Gastroesophageal sphincter (tissue), 4 donors: ENCODE measurements around the gene EIF1AX. TPM values are rescaled to one million over a fixed set of nuclear protein-coding genes. Genes with fewer than 3 reads are reported as not detected.

Experiments
- ATAC-seq: fragments of 150-250 bp; one replicate; pipeline ENCODE4 v1.9.1; 2016; ENCODE audit warnings: mild to moderate bottlenecking, moderate library complexity
- H3K27ac ChIP-seq, 4 donors: fragments of 200-600 bp; sonication (generic) in 3 of 4; 1 replicate in 3 of 4; 2 replicates in 1 of 4; pipeline ENCODE4 v1.5.1; 2016 to 2019
- H3K27me3 ChIP-seq: fragments of 200-600 bp; sonication (generic); one replicate; pipeline ENCODE4 v1.5.1; 2019
- H3K36me3 ChIP-seq, 2 donors: fragments of 200-600 bp; sonication (generic); one replicate each; pipeline ENCODE4 v1.5.1; 2019; ENCODE audit warnings: control low read depth in 1 of 2
- H3K4me1 ChIP-seq, 3 donors: fragments of 200-600 bp; sonication (generic); 1 replicate in 2 of 3; 2 replicates in 1 of 3; pipeline ENCODE4 v1.5.1; 2016 to 2019; ENCODE audit warnings: control low read depth in 2 of 3
- H3K4me3 ChIP-seq, 2 donors: fragments of 200-600 bp; sonication (generic); one replicate each; pipeline ENCODE4 v1.5.1; 2019; ENCODE audit warnings: mild to moderate bottlenecking in 1 of 2, moderate library complexity in 1 of 2
- H3K9me3 ChIP-seq, 3 donors: fragments of 200-600 bp; sonication (generic); one replicate each; pipeline ENCODE4 v1.5.1; 2017 to 2019; ENCODE audit warnings: control low read depth in 2 of 3
- EP300 ChIP-seq: sonication (generic); formaldehyde crosslinking; IDR thresholded peaks from one replicate; pipeline ENCODE4 v1.6.1; 2017; ENCODE audit warnings: antibody characterized with exemption, mild to moderate bottlenecking
- POLR2A ChIP-seq, 2 donors: fragments of 450-650 bp; IDR thresholded peaks; one replicate each; pipeline ENCODE4 v1.6.1; 2017; ENCODE audit warnings: antibody characterized with exemption in 2 of 2, mild to moderate bottlenecking in 2 of 2, moderate library complexity in 1 of 2
- POLR2AphosphoS5 ChIP-seq: sonication (generic); formaldehyde crosslinking; IDR thresholded peaks from one replicate; pipeline ENCODE4 v1.6.1; 2017; ENCODE audit warnings: antibody characterized with exemption
- WGBS, 2 donors: methylation state at CpG; one replicate each; pipeline ENCODE4 v1.1.5; 2018; ENCODE audit warnings: low coverage in 1 of 2; 5-methylcytosine and 5-hydroxymethylcytosine counted together
- total RNA-seq, 4 donors: library from RNA; depleted of rRNA; stranded (reverse); fragments of >200 nt; gene quantifications; one replicate each; pipeline ENCODE4 v1.1.0, GENCODE V29; 2016
- TF ChIP-seq, protein P1 (sequence below), 4 experiments: fragments of 200-600 bp in 2 of 4; fragments of 450-650 bp in 2 of 4; sonication (generic) in 1 of 4; IDR thresholded peaks; one replicate each; pipeline ENCODE4 v1.5.1; 2017 to 2019; ENCODE audit warnings: antibody characterized with exemption in 4 of 4, mild to moderate bottlenecking in 2 of 4, moderate library complexity in 2 of 4

EIF1AX gene
- total RNA-seq, 4 donors from 2014 or later: 52.0 to 70.4 (median 53.4) TPM

DNA sequence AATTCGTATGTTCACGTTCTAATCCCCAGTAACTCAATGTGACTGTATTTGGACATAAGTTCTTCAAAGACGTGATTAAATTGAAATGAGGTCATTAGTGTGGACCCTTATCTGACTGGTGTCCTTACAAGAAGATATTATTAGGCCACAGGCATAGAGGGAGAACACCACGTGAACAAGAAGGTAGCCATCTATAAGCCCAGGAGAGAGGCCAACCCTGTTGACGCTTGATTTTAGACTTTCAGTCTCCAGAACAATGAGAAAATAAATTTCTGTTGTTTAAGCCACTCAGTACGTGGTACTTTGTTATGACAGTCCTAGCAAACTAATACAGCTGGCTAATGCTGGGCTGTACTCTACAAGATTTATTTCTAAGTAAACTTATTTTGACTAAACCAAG lies 1.5 kb upstream of the EIF1AX start:
- Histone ChIP-seq H3K36me3 (no peaks in the 10 kb centered on the region), H3K4me1 (peaks cover 0 to 21% (median 20%) of the 10 kb centered on the region in 3 donors), H3K9me3 (no peaks in the 10 kb centered on the region), H3K27ac (peak overlapping the region in 2 of 4 donors; percentile 14 to 96), H3K27me3 (no peaks in the 10 kb centered on the region), H3K4me3 (no peak overlapping the region)
- ATAC-seq: no peak
- 39 to 65% methylated on average over 3 to 4 of the region's 6 CpGs for WGBS, 2 donors
- TF ChIP-seq POLR2AphosphoS5: no peak
- TF ChIP-seq EP300: no peak
- TF ChIP-seq POLR2A (IDR thresholded peaks at IDR 0.05): no peak
- TF ChIP-seq, protein P1, sequence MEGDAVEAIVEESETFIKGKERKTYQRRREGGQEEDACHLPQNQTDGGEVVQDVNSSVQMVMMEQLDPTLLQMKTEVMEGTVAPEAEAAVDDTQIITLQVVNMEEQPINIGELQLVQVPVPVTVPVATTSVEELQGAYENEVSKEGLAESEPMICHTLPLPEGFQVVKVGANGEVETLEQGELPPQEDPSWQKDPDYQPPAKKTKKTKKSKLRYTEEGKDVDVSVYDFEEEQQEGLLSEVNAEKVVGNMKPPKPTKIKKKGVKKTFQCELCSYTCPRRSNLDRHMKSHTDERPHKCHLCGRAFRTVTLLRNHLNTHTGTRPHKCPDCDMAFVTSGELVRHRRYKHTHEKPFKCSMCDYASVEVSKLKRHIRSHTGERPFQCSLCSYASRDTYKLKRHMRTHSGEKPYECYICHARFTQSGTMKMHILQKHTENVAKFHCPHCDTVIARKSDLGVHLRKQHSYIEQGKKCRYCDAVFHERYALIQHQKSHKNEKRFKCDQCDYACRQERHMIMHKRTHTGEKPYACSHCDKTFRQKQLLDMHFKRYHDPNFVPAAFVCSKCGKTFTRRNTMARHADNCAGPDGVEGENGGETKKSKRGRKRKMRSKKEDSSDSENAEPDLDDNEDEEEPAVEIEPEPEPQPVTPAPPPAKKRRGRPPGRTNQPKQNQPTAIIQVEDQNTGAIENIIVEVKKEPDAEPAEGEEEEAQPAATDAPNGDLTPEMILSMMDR (IDR thresholded peaks at IDR 0.05): no peak

DNA sequence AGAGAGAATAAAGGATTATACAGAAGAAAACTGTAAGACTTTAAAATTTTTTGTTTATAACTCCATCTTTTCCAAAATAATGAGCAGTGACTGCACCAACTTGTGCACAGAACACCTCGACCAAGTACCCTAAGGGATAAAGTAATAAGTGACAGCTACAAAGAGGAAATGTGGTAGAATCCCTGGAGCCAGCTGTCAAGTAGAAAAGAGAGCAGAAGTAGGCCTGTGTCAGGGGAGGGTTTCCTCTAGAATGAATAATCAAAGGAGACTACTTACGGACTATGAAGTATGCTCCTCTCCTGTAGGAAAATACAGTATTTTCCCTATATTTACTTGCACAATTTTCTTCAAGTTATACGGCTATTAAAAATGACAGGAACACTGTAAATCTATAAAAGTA lies 1.2 kb downstream of the EIF1AX start:
- Histone ChIP-seq H3K27me3 (no peaks in the 10 kb centered on the region), H3K4me3 (peak overlapping the region; percentile 73), H3K9me3 (no peaks in the 10 kb centered on the region), H3K4me1 (peaks cover 0 to 21% (median 20%) of the 10 kb centered on the region in 3 donors), H3K27ac (peak overlapping the region in 2 of 4 donors; percentile 4 to 96), H3K36me3 (peaks cover 0 to 22% of the 10 kb centered on the region in 2 donors)
- 0 to 18% methylated on average over 2 to 3 of the region's 3 CpGs for WGBS, 2 donors
- ATAC-seq: no peak
- TF ChIP-seq POLR2AphosphoS5: no peak
- no peak for TF ChIP-seq EP300
- no peak for TF ChIP-seq POLR2A (IDR thresholded peaks at IDR 0.05)
- TF ChIP-seq, protein P1 (IDR thresholded peaks at IDR 0.05): no peak

DNA sequence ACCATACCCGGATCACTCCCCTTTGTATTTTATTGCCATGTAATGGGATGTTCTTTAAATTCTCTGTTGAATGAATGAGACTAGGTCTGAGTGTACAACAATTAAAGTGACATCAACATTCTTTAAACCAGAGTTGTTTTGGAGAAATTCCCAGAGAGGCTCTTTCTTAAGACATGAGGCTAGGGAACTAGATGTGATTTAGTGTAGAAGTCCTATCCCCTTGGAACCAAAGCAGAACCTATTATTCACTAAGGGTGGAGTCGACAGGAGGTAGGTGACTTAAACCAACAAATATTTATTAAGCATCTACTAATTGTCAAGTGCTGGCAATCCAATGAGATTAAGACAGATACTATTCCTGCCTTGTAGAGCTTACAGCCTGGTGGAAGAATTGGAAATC lies 1.7 kb downstream of the EIF1AX start:
- 23 to 43% methylated on average over 1 to 2 of the region's 2 CpGs for WGBS, 2 donors
- TF ChIP-seq POLR2AphosphoS5 (no peak), EP300 (no peak), POLR2A (IDR thresholded peaks at IDR 0.05) (no peak)
- TF ChIP-seq, protein P1 (IDR thresholded peaks at IDR 0.05): no peak
- peak overlapping the region in 1 of 4 donors; percentile 96 for H3K27ac ChIP-seq

DNA sequence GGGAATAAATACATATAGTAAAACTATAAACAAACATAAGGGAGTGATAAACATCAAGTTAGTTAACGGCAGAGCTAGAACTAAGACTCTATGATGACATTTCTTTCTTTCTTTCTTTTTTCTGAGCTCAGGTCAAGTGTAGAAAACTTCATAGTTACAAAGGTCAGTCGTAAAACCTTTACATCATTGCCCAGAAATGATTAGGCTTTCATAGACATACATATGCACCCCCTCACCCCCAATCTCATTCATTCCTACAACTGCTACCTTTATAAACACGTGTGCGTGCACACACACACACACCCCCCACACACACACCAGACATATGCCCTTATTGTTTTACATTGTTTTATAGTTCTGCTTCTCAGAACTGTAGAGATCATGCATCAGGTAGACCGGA lies 5.7 kb downstream of the EIF1AX start:
- H3K4me3 ChIP-seq: no peak overlapping the region
- H3K27ac ChIP-seq: no peak overlapping the region
- H3K36me3 ChIP-seq: peaks cover 0 to 65% of the 10 kb centered on the region in 2 donors
- H3K4me1 ChIP-seq: peaks cover 0 to 21% (median 15%) of the 10 kb centered on the region in 3 donors
- no peak for ATAC-seq
- H3K9me3 ChIP-seq: no peaks in the 10 kb centered on the region
- no peaks in the 10 kb centered on the region for H3K27me3 ChIP-seq
- no peak for TF ChIP-seq EP300
- TF ChIP-seq, protein P1 (IDR thresholded peaks at IDR 0.05): no peak
- TF ChIP-seq POLR2AphosphoS5: no peak
- TF ChIP-seq POLR2A (IDR thresholded peaks at IDR 0.05): no peak
- 58 to 76% methylated on average over 5 of the region's 5 CpGs for WGBS, 2 donors

More for the DNA sequence above, 1.7 kb downstream of the EIF1AX start:
- Histone ChIP-seq H3K4me3 (peak overlapping the region; percentile 73), H3K27me3 (no peaks in the 10 kb centered on the region), H3K36me3 (peaks cover 0 to 27% of the 10 kb centered on the region in 2 donors), H3K4me1 (peaks cover 0 to 21% (median 20%) of the 10 kb centered on the region in 3 donors), H3K9me3 (no peaks in the 10 kb centered on the region)
- no peak for ATAC-seq

DNA sequence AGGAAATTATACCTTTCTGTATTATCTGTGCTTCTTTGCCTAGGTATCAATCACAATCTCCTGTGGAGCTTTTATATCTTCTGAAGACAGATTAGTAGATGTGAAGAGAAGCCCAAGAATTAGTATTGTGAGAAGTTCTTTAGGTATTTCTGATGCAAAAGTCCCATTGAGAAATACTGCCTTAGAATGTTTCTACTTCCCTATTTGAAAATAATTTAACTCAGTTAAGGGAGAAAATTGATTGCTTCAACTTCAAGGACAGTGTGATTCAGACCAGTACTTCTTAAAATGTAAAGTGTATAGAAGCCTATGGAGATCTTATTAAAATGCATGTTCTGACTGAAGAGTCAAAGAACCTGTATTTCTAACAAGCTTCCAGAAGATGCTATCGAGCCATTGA lies 9.0 kb downstream of the EIF1AX start:
- TF ChIP-seq EP300: no peak
- TF ChIP-seq, protein P1 (IDR thresholded peaks at IDR 0.05): no peak
- no peak for TF ChIP-seq POLR2A (IDR thresholded peaks at IDR 0.05)
- no peak for TF ChIP-seq POLR2AphosphoS5
- Histone ChIP-seq H3K27ac (no peak overlapping the region), H3K4me1 (no peaks in the 10 kb centered on the region), H3K9me3 (no peaks in the 10 kb centered on the region), H3K36me3 (peaks cover 0 to 78% of the 10 kb centered on the region in 2 donors), H3K27me3 (no peaks in the 10 kb centered on the region), H3K4me3 (no peak overlapping the region)
- ATAC-seq: no peak
- WGBS, 2 donors: 80% methylated on average over 1 of the region's 1 CpG; no CpG with 5 or more reads in 1 of the 2 donors
